Suprapubic skin (tissue), 4 donors: ENCODE measurements around the gene PTGES2. TPM values are rescaled to one million over a fixed set of nuclear protein-coding genes. Genes with fewer than 3 reads are reported as not detected.
A peak's percentile ranks its signal among the peaks of the same experiment; 100 is the strongest.

ENCODE experiments used
- DNase-seq, 2 donors: peaks; one replicate each; pipeline ENCODE4 v3.0.0-alpha.2; 2019; ENCODE audit warnings: low spot score in 2 of 2
- H3K27ac ChIP-seq: fragments of 200-600 bp; sonication (generic); one replicate; pipeline ENCODE4 v1.5.1; 2019
- H3K27me3 ChIP-seq: fragments of 200-600 bp; sonication (generic); one replicate; pipeline ENCODE4 v1.5.1; 2019
- H3K36me3 ChIP-seq: fragments of 200-600 bp; sonication (generic); one replicate; pipeline ENCODE4 v1.5.1; 2019
- H3K4me1 ChIP-seq: fragments of 200-600 bp; sonication (generic); one replicate; pipeline ENCODE4 v1.5.1; 2019
- H3K4me3 ChIP-seq: fragments of 200-600 bp; sonication (generic); one replicate; pipeline ENCODE4 v1.5.1; 2019; ENCODE audit warnings: mild to moderate bottlenecking
- H3K9me3 ChIP-seq: fragments of 200-600 bp; sonication (generic); one replicate; pipeline ENCODE4 v1.5.1; 2019
- EP300 ChIP-seq: sonication (generic); formaldehyde crosslinking; IDR thresholded peaks from one replicate; pipeline ENCODE4 v1.6.1; 2017; ENCODE audit warnings: antibody characterized with exemption
- POLR2A ChIP-seq, 2 donors: fragments of 450-650 bp; IDR thresholded peaks; one replicate each; pipeline ENCODE4 v1.6.1; 2017; ENCODE audit warnings: antibody characterized with exemption in 2 of 2, mild to moderate bottlenecking in 2 of 2, moderate library complexity in 2 of 2
- POLR2AphosphoS5 ChIP-seq, 3 donors: sonication (generic); formaldehyde crosslinking; IDR thresholded peaks; one replicate each; pipeline ENCODE4 v1.6.1; 2017; ENCODE audit warnings: antibody characterized with exemption in 3 of 3
- whole genome bisulfite sequencing: methylation state at CpG from one replicate; pipeline ENCODE4 v1.1.5; 2018; 5-methylcytosine and 5-hydroxymethylcytosine counted together
- total RNA-seq, 4 donors: library from RNA; depleted of rRNA; stranded (reverse); fragments of >200 nt; gene quantifications; one replicate each; pipeline ENCODE4 v1.1.0, GENCODE V29; 2016
- TF ChIP-seq, protein P1 (sequence below), 2 donors: fragments of 200-600 bp in 1 of 2; fragments of 450-650 bp in 1 of 2; sonication (generic) in 1 of 2; IDR thresholded peaks; one replicate each; pipeline ENCODE4 v1.5.1; 2016 to 2019; ENCODE audit warnings: antibody characterized with exemption in 2 of 2, mild to moderate bottlenecking in 1 of 2, moderate library complexity in 1 of 2

The PTGES2 gene
- total RNA-seq, 4 donors from 2014 or later: 47.4 to 76.0 (median 55.9) TPM

DNA sequence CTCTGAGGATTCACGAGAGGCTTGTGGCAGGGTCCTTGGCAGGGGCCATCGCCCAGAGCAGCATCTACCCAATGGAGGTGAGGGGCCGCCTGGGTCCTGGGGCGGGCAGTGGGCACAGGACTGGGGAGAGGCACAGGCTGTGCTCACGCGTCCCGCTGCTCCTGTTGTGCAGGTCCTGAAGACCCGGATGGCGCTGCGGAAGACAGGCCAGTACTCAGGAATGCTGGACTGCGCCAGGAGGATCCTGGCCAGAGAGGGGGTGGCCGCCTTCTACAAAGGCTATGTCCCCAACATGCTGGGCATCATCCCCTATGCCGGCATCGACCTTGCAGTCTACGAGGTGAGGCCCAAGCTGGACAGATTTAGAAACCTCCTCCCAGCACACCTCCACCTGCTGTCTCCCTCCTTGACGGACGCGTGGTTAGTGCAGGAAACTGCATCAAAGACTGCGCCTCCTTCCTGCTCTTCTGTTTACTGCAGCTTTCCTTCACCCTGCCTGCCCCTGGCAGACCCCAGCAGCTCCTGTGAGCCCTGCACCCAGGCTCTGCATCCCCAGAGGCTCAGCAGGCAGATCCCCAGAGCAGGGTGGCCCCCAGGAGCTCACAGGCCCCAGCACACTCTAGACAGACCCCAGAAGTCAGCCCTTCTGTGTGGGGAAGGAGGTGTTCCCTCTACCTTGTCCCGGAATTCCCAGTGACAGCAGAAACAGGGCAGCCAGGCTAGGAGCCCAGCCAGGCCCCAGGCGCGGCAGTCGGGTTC is 21.2 kb downstream of the PTGES2 start:
- Histone ChIP-seq H3K9me3 (no peaks in the 10 kb centered on the region), H3K27me3 (no peaks in the 10 kb centered on the region), H3K27ac (no peak overlapping the region), H3K4me3 (no peak overlapping the region), H3K4me1 (peaks cover 16% of the 10 kb centered on the region), H3K36me3 (peaks cover 67% of the 10 kb centered on the region)
- WGBS: 95% methylated on average over 11 of the region's 23 CpGs
- TF ChIP-seq, protein P1, sequence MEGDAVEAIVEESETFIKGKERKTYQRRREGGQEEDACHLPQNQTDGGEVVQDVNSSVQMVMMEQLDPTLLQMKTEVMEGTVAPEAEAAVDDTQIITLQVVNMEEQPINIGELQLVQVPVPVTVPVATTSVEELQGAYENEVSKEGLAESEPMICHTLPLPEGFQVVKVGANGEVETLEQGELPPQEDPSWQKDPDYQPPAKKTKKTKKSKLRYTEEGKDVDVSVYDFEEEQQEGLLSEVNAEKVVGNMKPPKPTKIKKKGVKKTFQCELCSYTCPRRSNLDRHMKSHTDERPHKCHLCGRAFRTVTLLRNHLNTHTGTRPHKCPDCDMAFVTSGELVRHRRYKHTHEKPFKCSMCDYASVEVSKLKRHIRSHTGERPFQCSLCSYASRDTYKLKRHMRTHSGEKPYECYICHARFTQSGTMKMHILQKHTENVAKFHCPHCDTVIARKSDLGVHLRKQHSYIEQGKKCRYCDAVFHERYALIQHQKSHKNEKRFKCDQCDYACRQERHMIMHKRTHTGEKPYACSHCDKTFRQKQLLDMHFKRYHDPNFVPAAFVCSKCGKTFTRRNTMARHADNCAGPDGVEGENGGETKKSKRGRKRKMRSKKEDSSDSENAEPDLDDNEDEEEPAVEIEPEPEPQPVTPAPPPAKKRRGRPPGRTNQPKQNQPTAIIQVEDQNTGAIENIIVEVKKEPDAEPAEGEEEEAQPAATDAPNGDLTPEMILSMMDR (IDR thresholded peaks at IDR 0.05): no peak
- TF ChIP-seq POLR2AphosphoS5 (IDR thresholded peaks at IDR 0.05) (no peak), POLR2A (IDR thresholded peaks at IDR 0.05) (no peak), EP300 (no peak)
- no peak for DNase-seq

DNA sequence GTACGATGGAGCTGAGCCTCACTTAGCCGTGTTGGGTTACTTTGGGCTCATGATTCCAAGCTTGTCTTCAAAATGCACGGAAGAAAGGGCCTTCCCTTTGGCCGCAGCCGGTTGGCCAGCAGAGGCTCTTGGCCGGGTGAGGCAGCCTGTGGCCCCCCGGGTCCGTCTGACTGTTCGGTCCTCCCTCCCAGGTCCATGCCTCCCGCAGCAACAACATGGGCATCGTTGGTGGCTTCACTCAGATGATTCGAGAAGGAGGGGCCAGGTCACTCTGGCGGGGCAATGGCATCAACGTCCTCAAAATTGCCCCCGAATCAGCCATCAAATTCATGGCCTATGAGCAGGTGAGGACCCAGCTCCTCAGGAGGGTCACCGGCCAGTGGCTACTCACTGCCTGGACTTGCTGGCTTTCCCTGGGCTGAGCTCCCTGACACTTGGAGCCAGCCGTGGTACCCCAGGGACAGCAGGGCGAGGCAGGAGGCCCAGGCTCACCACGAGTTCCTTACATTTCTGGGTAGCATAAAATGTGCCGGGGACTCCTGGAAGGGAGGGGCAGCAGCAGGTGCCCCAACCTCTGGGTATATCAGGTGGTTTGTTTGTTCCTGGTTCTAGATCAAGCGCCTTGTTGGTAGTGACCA is 21.9 kb downstream of the PTGES2 start:
- TF ChIP-seq POLR2A (IDR thresholded peaks at IDR 0.05) (no peak), EP300 (no peak), POLR2AphosphoS5 (IDR thresholded peaks at IDR 0.05) (no peak)
- DNase-seq: no peak
- Histone ChIP-seq H3K27me3 (no peaks in the 10 kb centered on the region), H3K36me3 (peaks cover 71% of the 10 kb centered on the region), H3K4me3 (no peak overlapping the region), H3K4me1 (peaks cover 23% of the 10 kb centered on the region), H3K9me3 (no peaks in the 10 kb centered on the region), H3K27ac (no peak overlapping the region)
- 91% methylated on average over 21 of the region's 21 CpGs for WGBS

DNA sequence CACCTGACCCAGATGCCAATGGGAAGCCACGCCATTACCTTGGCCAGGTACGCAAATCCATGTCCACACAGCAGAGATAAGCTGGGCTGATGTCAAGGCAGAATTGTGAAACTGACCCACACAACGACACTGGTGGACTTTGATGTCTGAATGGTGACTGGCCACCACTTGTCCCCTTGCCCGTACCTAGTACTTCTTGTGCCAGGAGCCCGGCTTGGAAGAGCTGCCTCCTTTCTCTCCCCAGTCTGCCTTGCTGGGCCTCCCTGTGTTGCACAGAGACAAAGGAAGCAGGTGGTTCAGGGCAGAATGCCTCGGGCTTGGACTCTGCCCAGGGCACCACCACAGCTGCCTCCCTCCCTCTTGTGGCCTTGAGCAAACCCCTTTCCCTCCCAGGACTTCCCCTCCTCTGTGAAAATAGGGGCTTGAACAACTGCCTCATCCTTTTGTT is 23.3 kb downstream of the PTGES2 start:
- peaks cover 71% of the 10 kb centered on the region for H3K36me3 ChIP-seq
- 0% methylated on average over 1 of the region's 6 CpGs for WGBS
- no peak overlapping the region for H3K27ac ChIP-seq
- TF ChIP-seq POLR2A (IDR thresholded peaks at IDR 0.05): no peak
- TF ChIP-seq POLR2AphosphoS5 (IDR thresholded peaks at IDR 0.05): no peak
- TF ChIP-seq EP300: no peak
- TF ChIP-seq, protein P1 (IDR thresholded peaks at IDR 0.05): no peak
- no peaks in the 10 kb centered on the region for H3K9me3 ChIP-seq
- H3K27me3 ChIP-seq: no peaks in the 10 kb centered on the region
- no peak for DNase-seq
- peaks cover 32% of the 10 kb centered on the region for H3K4me1 ChIP-seq
- H3K4me3 ChIP-seq: no peak overlapping the region

DNA sequence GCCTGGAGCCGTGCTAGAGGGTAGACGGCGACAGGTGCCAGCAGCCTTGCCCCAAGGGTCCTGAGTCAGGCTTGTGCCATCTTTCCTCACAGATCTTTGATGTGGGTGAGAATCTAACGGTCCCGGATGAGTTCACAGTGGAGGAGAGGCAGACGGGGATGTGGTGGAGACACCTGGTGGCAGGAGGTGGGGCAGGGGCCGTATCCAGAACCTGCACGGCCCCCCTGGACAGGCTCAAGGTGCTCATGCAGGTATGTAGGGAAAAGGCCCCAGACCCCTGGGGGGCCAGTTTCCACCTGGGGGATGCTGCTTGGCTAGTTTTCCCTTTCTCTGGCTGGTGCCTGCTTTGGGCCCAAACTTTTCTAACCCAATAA is 24.0 kb downstream of the PTGES2 start:
- no peaks in the 10 kb centered on the region for H3K9me3 ChIP-seq
- no peak overlapping the region for H3K4me3 ChIP-seq
- no peaks in the 10 kb centered on the region for H3K27me3 ChIP-seq
- WGBS: 80% methylated on average over 8 of the region's 8 CpGs
- peaks cover 68% of the 10 kb centered on the region for H3K36me3 ChIP-seq
- H3K27ac ChIP-seq: no peak overlapping the region
- TF ChIP-seq, protein P1 (IDR thresholded peaks at IDR 0.05): peak in 1 of 2 donors; percentile 11
- TF ChIP-seq POLR2A (IDR thresholded peaks at IDR 0.05): no peak
- H3K4me1 ChIP-seq: peaks cover 37% of the 10 kb centered on the region
- no peak for DNase-seq

DNA sequence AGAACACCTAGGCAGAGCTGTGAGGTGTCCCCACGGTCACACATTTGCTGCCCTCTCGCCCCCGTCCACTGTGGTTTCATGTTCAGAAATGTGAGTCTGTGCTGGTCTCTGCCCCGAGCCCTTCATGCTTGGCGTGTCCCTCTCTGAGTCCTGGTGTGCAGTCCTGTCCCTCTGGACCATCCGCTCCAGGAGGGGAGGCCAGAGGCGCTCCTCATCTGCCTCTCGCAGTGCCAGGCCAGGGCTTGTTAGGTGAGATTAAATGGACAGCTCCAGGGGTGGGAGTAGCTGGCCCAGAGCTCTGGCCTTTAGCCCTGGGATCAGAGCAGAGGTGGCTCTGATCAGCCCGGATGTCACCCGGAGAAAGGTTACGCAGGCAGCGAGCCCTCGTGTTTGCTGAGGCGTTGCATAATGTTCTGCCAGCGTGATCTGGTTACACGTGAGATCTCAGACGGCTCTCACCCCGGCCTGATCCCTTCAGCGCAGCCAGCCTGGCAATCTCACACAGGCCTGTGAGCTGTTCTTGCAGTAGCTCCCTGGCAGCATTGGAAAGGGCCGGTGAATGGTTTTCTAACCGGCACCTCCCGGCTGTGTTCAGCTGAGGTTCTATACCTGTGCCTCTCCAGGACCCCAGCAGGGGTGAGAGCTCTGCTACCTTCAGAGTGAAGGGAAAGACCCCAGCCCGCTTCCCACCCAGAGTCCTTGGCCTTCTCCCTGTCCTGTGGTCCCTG is 24.5 kb downstream of the PTGES2 start:
- WGBS: 87% methylated on average over 21 of the region's 23 CpGs
- Histone ChIP-seq H3K4me3 (no peak overlapping the region), H3K36me3 (peaks cover 63% of the 10 kb centered on the region), H3K27me3 (no peaks in the 10 kb centered on the region), H3K4me1 (peaks cover 42% of the 10 kb centered on the region), H3K27ac (no peak overlapping the region), H3K9me3 (no peaks in the 10 kb centered on the region)
- no peak for DNase-seq
- no peak for TF ChIP-seq POLR2AphosphoS5 (IDR thresholded peaks at IDR 0.05)
- no peak for TF ChIP-seq EP300
- TF ChIP-seq, protein P1 (IDR thresholded peaks at IDR 0.05): no peak
- TF ChIP-seq POLR2A (IDR thresholded peaks at IDR 0.05): no peak
